NCI-H446 treated with DMSO at 0.1 percent for 48 hours (cell line): ENCODE measurements around the gene SMCO4.

Experiments used
- DNase-seq: peaks from one replicate; lab custom pipeline; 2025; lab: John Stamatoyannopoulos, UW

The SMCO4 gene

DNA sequence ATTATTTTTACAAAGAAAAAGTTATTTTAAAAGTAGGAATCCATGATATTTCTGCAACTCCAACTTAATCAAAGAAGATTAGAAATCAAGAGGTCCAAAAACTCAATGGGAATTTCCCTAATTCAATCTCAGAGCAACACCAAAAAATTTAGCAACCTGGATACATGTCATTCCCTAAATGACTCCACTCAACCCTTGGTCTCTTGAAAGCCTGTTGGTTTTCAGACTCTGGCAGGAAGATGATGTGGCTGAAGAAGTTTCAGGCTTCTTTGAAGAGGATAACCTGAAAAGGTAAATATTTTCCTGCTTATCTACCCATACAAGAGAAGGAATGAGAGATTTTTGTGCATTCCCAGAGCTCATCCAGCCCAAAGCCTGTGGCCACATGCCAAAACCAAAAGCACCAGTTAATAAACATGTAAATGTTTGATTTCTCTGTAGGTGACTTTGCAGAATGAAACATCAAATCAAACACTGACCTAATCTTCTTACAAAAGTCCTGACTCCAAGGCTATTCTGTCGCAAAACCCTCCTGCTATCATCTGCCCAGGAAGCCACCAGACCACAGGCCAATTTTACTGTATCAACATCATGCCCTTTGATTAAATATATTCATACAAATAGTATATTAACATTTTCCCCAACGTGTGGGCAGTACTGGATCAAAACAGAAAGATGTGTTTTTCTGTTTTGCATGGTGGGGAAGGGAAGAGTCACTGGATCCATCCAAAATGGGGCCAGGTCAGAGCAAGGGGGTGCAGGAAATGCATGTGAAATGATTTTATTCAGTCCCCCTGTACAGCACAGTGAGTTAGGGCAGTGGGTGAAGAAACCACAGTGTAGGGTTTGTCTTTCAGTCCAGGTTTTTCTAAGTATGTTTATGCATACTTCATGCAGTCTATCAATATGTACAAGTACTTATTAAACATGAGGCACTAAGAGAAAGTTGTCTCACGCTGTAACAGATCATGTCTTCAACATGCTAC, 38.8 kb downstream of the SMCO4 start:
- no peak for DNase-seq

DNA sequence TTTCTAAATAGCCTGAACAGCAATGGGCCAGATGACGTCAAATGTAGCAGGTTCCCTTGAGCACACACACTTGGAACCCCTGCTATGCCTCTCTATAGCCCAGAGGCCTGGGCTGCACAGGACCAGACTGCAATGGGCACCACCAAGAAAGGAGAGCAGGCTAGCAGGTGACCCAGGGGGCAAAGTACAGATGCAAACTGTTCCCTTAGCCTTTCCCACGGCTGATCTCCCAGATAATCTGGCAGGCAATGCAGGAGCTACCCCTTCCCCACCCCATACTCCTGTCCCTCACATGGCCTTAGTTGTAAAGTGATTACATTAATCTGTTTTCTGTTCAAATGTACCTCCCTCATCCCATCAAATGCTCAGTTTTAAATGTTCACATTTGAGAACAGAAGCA, 41.3 kb downstream of the SMCO4 start:
- DNase-seq: no peak

DNA sequence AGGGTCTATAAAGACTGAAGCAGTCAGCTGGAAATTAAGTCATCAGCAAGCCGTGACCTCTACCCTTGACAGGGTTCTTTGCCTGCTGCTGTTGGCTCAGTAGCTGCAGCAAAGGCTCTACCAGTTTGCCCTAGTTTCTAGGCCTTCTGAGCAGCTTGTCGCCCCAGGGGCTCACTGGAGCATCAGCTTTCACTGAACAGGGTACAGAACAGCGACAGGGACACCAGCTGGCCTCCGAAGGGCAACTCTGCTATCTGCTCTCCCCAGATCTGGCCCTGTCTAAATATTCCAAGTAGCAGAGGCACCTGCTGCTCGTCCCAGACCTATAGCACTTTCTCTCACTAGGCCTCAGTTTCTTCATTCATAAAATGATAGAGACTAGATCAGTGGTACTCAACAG, 42.4 kb downstream of the SMCO4 start:
- DNase-seq: no peak

DNA sequence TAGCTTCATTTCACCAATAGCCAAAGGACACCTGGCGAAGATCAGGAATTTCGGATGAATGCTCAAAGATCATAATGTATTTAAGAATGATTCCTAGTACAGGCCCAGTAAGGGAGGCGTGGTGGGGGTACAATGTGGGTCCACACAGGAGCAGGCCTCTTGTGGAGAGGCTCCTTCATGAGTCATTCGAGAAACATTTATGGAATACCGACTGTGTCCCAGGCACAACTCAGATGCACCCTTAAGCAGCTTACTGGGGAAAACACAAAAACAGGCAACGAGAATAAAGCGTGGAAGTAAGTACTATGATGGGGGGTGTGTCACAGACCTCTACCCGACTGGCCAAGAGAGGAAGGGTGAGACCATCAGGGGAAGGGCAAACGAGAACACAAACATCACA, 44.5 kb downstream of the SMCO4 start:
- DNase-seq: no peak

DNA sequence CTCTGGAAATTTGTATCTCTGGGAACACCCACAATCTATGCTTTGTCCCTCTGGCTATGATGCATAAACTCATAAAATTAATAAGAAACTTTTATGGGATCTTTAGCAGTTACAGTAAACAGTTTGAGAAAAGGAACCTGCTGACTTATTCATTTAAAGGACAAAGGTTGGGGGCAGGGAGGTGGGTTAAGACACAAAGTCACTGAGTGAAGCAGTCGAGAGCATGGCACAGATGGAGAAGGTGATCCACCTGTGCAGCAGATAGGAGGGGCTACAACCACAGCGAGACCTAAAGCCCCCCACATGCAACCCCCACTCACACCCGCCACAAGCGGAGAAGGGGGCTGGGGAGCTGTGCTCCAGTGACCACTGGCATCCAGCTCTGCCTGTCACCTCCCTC, 45.0 kb downstream of the SMCO4 start:
- DNase-seq: no peak

DNA sequence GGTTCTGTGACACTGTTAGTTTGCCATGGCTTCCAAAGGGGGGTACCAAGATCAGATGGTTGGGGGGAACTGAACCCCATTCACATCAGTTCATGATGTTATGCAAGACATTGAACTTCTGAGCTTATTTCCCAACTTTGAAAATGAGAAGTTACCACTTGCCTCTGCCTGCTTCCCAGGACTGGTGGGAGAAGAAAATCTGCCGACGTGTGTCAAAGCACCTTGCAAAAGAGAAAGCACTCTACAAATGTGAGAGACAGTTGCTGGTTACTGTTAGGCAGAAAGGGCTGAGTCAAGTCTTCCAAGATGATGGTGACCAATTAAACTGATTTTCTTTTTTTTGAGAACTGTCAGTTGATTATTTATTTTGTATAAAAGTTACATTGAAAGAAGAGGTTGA, 45.6 kb downstream of the SMCO4 start:
- DNase-seq: no peak

DNA sequence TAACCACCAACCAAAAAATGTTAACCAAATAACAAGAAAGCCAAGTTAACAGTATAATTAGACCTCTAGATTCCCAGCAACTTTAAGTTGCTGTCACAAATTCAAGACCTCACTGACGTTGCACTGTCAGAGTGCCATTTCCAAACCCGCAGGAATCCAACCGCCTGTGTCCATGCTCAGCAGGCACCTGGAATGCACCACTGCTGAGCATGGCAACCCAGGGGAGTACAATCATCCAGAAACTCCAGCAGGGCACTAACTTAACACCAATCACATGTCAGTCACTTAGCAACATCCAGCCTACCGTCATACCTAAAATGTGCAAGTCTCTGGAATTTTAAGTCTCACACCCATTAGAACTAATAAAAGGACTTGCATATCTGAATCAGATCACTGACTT, 48.8 kb downstream of the SMCO4 start:
- DNase-seq: no peak

DNA sequence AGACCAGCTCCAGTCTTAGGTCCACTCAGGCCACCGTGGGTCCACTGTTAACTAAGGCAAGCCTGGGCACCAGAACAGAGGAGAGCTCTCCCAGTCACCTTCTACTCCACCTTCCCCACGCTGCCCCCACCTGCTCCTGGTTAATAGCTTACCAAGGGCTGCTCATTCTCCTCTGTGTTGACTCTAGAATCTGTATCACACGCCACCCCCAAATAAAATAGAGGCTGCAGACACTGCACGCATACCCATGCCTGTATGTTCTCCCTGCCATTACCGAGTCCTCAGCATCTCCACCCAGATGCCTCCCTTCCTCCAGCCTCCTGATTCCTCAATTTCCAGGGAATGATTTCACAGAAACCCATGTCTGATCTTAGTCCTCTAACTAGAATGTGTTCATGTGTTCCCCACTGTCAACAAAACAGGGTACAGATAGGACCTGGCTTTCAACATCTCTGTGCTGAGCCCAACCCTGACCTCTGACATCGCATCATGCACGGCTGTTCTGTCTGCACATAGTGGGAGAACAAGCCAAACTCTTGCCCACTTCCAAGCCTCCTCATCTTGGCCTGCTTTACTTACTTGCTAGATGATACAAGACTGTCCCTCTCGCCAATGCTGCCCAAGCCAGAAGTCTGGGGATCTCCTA, 49.8 kb downstream of the SMCO4 start:
- DNase-seq: no peak

DNA sequence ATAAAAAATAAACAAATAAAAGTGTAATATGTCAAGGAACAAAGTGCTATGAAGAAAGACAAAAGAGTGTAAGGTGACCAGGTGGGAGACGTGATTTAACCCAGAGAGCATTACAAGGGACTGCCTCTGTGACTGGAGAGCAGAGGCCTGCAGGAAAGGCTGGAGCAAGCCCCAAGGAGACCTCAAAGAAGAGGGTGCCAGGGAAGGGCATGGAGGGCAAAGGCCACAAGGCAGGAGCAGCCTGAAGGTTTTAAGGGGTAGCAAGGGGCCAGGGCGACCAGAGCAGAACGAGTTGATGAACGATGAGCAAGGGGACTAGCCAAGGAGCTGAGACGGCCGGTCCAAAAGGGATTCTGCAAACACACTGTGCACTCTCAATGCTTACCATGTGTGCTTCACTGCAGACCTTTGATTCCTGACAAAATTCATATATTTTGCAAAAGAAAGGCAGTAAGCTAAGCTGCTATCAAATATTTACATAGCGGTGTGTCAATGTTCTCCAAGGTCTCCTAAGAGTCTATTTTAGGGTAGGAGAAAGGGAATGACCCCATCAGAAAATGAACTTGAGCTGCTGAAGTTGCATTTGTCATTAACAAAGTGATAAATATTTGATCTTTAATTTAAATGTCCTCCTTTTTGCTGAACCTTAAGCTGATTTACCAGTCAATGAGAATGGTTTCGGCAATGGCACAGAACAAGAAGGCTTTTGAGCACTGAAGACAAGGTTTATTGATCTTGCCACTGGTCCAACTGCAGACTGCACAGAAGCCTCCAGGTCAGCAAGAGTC, 50.5 kb downstream of the SMCO4 start:
- no peak for DNase-seq

DNA sequence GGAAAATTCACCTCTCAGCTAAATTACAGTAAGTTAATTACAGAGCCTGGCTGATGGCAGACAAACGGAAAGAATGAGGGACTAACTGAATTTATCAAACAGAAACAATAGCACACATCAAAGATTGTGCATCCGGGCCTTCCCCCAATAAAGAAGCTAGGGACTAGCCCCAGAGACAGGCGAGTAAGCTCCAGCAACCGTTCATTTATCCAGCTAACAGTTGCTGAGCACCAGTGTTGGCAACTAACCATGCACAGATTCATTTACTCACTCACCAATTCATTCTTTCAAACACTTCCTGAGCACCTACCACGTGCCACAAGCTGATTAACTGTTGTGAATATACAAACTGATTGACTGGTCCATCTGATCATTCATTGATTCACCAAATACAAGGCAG, 51.2 kb downstream of the SMCO4 start:
- DNase-seq: no peak

DNA sequence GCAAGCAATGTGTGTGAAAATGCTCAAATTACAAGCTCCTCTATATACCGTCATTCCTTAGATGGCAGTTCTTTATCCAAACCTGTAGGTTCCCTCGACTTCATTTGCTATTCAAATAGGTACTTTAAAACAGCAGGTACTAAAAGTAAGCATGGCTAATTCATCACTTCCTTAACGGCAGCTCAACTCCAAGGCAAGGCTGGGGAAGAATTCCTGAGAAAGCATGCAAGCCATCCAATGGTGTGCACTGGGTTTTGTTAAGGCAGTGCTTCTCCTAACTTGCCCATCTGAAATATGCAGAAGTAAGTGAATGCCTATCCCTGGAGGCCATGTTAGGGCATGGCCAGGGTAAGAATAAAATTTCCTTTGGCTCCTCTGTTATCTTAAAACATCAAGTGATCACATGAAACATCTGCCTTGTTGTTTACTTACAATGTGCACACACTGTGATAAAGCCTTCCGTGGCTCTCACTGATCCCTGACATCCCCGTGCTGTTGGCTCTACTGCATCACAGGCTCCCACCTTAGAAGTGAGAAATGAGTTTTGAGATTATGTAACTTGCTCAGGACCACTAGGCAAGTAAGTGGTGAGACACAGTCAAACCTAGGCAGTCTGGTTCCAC, 52.1 kb downstream of the SMCO4 start:
- no peak for DNase-seq

DNA sequence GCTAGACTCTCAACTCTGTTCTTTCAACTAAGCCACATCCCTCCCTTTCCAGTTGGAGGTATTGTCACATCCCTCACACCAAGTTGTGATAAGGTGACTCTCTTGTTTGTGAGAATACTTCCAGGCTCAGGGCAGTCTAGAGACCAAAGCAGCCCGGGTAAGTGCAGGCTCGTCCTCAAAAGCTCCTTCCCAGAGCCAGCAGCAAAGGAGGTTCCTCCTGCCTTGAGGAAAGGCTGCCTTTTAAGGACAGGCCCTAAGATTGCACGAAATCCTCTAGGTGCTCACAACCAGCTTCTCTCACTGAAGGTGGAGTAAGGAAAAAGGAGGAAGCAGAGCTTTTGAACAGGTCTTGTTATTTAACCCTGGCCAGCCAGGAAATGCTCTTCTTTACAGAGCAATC, 53.4 kb downstream of the SMCO4 start:
- DNase-seq: no peak

DNA sequence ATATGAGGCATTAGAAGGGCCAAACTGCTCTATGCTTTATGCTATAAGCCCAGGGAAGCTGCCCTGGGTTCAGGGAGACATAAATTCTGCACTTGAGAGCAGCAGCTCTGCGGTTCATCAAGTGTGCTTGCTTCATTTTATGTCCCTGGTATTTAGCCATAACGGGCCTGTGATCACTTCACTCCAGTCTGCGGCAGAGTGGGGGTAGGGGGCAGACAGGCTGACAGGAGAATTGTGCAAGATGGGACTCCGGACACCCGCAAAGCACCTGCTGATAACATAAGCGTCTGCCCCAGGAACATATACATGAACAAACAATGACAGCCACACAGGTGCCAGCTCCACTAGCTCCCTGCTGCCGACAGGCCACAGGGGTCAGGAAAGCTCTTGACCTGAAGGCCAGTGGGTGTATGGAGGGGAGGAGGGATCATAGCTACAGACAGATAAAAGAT, 56.1 kb downstream of the SMCO4 start:
- no peak for DNase-seq

DNA sequence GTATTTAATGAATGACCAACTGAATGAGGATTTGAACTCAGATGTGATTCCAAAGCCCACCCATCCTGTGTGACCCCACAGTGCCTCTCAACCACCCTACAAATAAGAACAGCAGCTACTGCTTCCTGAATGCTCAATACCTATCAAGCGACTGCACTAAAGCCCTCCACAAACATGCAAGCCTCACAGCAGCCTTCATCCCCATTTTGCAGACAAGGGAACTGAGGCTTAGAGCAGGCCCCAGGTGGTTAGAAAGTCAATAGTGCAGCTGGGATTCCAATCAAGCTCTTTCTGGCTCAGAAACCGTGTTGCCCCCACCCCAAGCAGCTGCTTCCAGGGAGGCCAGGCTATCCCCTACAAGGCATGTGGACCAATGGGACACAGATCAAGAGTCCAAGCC, 57.2 kb downstream of the SMCO4 start:
- DNase-seq: no peak

DNA sequence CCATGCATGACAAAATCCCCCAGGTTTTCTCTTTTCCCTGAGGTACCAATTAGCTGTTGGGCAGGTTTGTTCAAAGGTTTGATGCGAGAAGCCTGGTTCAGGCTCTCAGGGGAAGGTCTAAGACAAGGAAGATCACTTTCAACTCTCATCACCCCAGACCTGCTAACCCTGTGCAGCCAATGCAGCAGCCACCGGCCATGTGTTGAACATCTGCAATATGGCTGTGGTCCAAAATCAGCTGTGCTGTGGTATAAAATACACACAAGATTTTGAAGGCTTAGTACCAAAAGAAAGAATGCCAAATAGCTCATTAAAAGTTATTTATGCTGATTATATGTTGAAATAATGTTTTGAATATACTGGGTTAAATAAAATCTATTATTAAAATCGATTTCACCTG, 58.5 kb downstream of the SMCO4 start:
- DNase-seq: no peak

DNA sequence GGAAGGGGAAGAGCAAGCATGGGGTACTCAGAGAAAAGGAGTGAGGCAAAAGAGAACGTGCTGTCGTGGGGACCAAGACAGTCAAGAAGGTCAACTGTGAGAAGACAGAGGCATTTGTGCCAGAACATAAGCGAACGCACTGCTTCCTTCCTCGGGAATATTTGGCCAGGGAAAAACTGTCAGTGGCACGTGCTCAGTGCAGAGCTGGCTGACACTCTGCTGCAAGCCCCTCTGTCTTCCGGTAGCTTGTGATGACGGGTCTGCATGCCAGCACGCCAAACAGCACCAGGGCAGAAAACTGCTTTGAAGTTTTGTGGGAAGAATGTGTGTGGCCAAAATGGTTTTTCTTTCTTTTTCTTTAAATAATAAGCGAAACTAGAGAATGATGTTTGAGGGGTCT, 60.6 kb downstream of the SMCO4 start:
- DNase-seq: no peak

DNA sequence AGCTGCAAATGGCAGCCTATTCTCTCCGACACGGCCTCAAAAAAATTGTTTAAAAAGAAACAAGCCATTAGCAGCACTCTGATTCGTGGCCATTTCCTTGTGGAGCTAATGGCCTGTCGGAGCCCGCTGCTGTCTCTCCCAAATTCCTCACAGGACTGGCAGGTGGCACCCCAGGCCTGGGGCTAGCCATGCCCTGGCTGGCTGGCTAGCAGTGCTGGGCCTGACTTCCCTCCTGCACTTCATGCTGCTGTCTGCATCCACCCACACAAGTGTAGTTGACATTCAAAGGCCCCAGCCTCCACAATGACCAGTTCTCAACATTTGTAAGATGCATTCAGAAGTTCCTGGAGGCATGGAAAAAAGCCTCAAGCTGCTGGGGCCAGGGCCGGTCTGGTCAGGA, 61.5 kb downstream of the SMCO4 start:
- no peak for DNase-seq

DNA sequence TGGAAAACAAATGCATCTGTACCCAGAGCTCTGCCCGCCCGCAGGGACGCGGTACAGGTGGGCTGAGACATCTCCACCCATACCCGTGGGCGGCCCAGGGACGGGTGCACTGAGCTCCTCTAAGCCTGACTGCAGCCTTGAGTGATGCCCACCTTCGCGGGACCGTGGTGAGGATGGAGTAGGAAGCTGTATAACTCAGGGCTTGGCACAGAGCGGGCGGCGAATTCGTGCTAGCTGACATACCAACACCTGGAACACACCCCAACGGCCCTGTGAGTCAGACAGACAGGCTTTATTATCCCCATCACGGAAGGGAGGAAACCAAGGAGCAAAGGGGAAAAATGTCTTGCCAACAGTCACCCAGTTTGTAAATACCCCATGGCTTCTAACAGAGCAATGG, 61.9 kb downstream of the SMCO4 start:
- no peak for DNase-seq

DNA sequence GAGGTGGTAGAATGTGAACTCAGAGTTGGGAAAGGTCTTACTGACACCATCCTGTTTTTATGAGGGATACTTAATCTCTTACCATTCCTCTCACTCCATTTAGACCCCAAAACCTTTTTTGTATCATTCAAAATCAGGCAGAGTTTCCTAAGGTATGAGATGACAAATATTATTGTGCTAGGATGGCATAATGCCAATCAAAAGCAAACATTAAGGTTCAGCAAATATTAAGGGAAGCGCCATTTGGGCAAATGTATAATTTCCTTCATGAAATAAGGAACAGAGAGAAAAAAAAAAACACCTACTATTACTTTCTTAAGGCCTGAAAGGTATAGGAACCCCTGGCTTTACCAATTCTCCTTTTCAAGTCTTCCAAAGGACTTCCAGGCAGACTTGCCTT, 62.4 kb downstream of the SMCO4 start:
- no peak for DNase-seq

DNA sequence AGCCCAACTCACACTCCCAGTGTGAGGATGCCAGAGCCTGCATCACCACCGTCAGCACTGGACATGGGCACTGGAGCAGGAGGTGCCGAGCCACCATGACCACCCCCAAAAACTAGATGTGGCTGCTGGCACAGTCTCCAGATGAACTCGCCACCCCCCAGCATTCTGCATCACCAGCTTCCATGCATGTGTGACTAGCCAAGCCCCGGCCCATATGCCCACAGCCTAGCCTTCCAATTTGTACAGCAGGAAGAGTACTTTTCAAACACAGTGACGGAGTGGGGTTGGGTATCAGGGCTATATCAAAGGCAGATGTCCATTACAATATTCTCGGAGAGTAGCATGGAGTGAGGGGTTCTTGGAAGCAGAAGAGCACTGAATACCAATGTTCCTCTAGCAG, 62.9 kb downstream of the SMCO4 start:
- no peak for DNase-seq

DNA sequence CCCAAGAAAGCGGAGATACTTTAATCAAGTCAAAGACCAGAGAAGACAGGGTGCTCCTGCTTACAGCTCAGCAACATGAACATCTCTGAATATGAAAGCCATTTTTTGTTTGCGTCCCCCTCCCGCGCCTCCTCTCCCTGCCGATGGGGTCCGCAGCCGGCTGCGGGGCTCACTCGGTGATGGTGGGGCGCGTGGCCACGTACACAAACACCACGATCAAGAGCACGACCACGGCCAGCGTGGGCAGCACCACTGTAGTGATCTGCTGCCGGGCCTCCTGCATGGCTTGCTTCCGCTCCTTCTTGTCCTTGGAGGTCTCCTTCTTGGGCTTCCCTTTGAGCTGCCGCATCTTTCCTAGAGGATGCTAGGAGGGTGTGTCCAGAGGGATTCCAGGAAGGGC, 64.3 kb downstream of the SMCO4 start:
- no peak for DNase-seq

DNA sequence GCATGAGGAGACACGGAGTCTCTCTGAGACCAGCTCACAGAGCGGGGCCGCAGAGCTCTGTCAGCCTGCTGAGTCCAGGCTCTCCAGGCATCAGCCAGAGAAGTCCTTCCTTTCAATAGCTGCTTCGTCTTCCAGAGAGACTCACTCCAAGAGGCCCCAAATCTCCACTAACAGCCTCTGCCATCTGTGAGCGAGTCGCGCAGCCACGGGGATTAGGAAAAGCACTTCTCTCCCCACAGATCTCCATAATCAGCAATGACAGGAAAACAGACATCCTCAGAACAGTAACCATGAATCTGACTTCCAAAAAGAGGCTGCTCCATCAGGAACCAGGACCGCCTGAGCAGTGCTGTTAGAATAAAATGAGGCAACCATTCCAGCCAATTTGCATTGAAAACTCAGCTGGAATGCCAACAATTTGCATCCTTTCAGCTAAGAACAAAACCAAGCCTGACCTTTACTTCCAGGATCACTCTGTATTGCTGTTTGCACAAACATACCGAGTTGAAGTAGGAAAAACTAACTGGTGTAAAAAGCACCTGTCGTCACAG, 65.4 kb downstream of the SMCO4 start:
- no peak for DNase-seq
